ENCODE results near the gene MMP28. TPM values are rescaled to one million over a fixed set of nuclear protein-coding genes. Genes with fewer than 3 reads are reported as not detected.

The MMP28 gene
- total RNA-seq, 1 experiment from 2014 or later = 2.8 TPM

GRCh38 chr17:35761601-35762000 is 33.8 kb downstream of the MMP28 start:
- Histone ChIP-seq H3K79me2 (ENCODE audit: low read depth) (no peaks in the 10 kb centered on the region), H4K20me1 (ENCODE audit: insufficient read depth) (no peaks in the 10 kb centered on the region), H3F3A (ENCODE audit: insufficient read depth, low read depth) (0 out of 2 replicates have a peak, but pooled peaks cover 3% of the 10 kb centered on the region), H3K27ac (no peak overlapping the region), H3K4me2 (no peak overlapping the region), H3K27me3 (ENCODE audit: insufficient read depth, low read depth) (peaks cover 28% of the 10 kb centered on the region; the same call in 1 of the 2 replicates), H3K9me3 (ENCODE audit: insufficient read depth, low read depth) (no peaks in the 10 kb centered on the region), H3K36me3 (ENCODE audit: low read depth) (no peaks in the 10 kb centered on the region), H3K9me2 (ENCODE audit: insufficient read depth) (no peaks in the 10 kb centered on the region), H3K4me1 (replicated peaks; ENCODE audit: insufficient read depth) (no peaks in the 10 kb centered on the region), H2AFZ (no peak overlapping the region), H3K4me3 (no peak overlapping the region)
- intact Hi-C loops (cut with micrococcal nuclease; ENCODE audit: unreplicated experiment) = no loop called here
- CTCF ChIA-PET = no interaction called here
- POLR2A ChIA-PET (ENCODE audit: unreplicated experiment) = interaction anchor here (0.7 kb wide), 1 partner anchor 737 kb away, joined by 3 read pairs; no protein-coding TSS in a partner anchor
- BruUV-seq (replicated peaks) = no TSS peak
- TF ChIP-seq, protein P1, sequence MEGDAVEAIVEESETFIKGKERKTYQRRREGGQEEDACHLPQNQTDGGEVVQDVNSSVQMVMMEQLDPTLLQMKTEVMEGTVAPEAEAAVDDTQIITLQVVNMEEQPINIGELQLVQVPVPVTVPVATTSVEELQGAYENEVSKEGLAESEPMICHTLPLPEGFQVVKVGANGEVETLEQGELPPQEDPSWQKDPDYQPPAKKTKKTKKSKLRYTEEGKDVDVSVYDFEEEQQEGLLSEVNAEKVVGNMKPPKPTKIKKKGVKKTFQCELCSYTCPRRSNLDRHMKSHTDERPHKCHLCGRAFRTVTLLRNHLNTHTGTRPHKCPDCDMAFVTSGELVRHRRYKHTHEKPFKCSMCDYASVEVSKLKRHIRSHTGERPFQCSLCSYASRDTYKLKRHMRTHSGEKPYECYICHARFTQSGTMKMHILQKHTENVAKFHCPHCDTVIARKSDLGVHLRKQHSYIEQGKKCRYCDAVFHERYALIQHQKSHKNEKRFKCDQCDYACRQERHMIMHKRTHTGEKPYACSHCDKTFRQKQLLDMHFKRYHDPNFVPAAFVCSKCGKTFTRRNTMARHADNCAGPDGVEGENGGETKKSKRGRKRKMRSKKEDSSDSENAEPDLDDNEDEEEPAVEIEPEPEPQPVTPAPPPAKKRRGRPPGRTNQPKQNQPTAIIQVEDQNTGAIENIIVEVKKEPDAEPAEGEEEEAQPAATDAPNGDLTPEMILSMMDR (conservative IDR thresholded peaks at IDR 0.05) = no peak
- no peak for TF ChIP-seq EZH2 (IDR thresholded peaks at IDR 0.05; ENCODE audit: low read depth)
- DNase-seq = no peak

- no peaks in the 10 kb centered on the region for H3K79me2 ChIP-seq (ENCODE audit: low read depth)
- no peak within 1 kb of the TSS for H3K4me3 ChIP-seq
- POLR2A ChIA-PET (ENCODE audit: unreplicated experiment) = no interaction called here
- CTCF ChIA-PET = no interaction called here
- no peaks in the 10 kb centered on the region for H3K4me1 ChIP-seq (replicated peaks; ENCODE audit: insufficient read depth)
- H4K20me1 ChIP-seq (ENCODE audit: insufficient read depth) = no peaks in the 10 kb centered on the region
- H3F3A ChIP-seq (ENCODE audit: insufficient read depth, low read depth) = 0 out of 2 replicates have a peak, but pooled peaks cover 3% of the 10 kb centered on the region
- H3K36me3 ChIP-seq (ENCODE audit: low read depth) = no peaks in the 10 kb centered on the region
- no peak within 1 kb of the TSS for H3K27ac ChIP-seq
- no peaks in the 10 kb centered on the region for H3K9me2 ChIP-seq (ENCODE audit: insufficient read depth)
- no peak for DNase-seq
- intact Hi-C loops (cut with micrococcal nuclease; ENCODE audit: unreplicated experiment) = no loop called here
- no peak for TF ChIP-seq EZH2 (IDR thresholded peaks at IDR 0.05; ENCODE audit: low read depth)
- no peak within 1 kb of the TSS for H2AFZ ChIP-seq
- peaks cover 26% of the 10 kb centered on the region; the same call in 1 of the 2 replicates for H3K27me3 ChIP-seq (ENCODE audit: insufficient read depth, low read depth)
- no peak within 1 kb of the TSS for H3K4me2 ChIP-seq
- no peaks in the 10 kb centered on the region for H3K9me3 ChIP-seq (ENCODE audit: insufficient read depth, low read depth)
- no TSS peak for BruUV-seq (replicated peaks)
Measured at GRCh38 chr17:35760587-35760986, 34.9 kb downstream of the MMP28 start, which contains the start of gene C17orf50. Gene C17orf50, plus strand, starts transcription at chr17:35760887. Its CDS starts 55 bp downstream, at chr17:35760942.

GRCh38 chr17:35757243-35757642 is 38.2 kb downstream of the MMP28 start:
- Histone ChIP-seq H3F3A (ENCODE audit: insufficient read depth, low read depth) (0 out of 2 replicates have a peak, but pooled peaks cover 3% of the 10 kb centered on the region), H3K36me3 (ENCODE audit: low read depth) (no peaks in the 10 kb centered on the region), H2AFZ (no peak overlapping the region), H3K79me2 (ENCODE audit: low read depth) (no peaks in the 10 kb centered on the region), H3K9me3 (ENCODE audit: insufficient read depth, low read depth) (no peaks in the 10 kb centered on the region), H3K27me3 (ENCODE audit: insufficient read depth, low read depth) (0 out of 2 replicates have a peak, but pooled peaks cover 17% of the 10 kb centered on the region), H3K4me3 (no peak overlapping the region), H3K9me2 (ENCODE audit: insufficient read depth) (no peaks in the 10 kb centered on the region), H3K4me1 (replicated peaks; ENCODE audit: insufficient read depth) (no peaks in the 10 kb centered on the region), H3K27ac (no peak overlapping the region), H4K20me1 (ENCODE audit: insufficient read depth) (no peaks in the 10 kb centered on the region), H3K4me2 (no peak overlapping the region)
- ChIA-PET POLR2A (ENCODE audit: unreplicated experiment) (no interaction called here), CTCF (interaction anchor here (0.6 kb wide), 1 partner anchor 14 kb away, joined by 3 read pairs; no protein-coding TSS in a partner anchor)
- TF ChIP-seq, protein P1 (conservative IDR thresholded peaks at IDR 0.05) = no peak
- TF ChIP-seq EZH2 (IDR thresholded peaks at IDR 0.05; ENCODE audit: low read depth) = no peak
- intact Hi-C loops (cut with micrococcal nuclease; ENCODE audit: unreplicated experiment) = no loop called here
- BruUV-seq (replicated peaks) = no TSS peak
- DNase-seq = no peak
